Measurements from ENCODE around the gene TRPM7. TPM values are rescaled to one million over a fixed set of nuclear protein-coding genes. Genes with fewer than 3 reads are reported as not detected.

TRPM7 gene, protein sequence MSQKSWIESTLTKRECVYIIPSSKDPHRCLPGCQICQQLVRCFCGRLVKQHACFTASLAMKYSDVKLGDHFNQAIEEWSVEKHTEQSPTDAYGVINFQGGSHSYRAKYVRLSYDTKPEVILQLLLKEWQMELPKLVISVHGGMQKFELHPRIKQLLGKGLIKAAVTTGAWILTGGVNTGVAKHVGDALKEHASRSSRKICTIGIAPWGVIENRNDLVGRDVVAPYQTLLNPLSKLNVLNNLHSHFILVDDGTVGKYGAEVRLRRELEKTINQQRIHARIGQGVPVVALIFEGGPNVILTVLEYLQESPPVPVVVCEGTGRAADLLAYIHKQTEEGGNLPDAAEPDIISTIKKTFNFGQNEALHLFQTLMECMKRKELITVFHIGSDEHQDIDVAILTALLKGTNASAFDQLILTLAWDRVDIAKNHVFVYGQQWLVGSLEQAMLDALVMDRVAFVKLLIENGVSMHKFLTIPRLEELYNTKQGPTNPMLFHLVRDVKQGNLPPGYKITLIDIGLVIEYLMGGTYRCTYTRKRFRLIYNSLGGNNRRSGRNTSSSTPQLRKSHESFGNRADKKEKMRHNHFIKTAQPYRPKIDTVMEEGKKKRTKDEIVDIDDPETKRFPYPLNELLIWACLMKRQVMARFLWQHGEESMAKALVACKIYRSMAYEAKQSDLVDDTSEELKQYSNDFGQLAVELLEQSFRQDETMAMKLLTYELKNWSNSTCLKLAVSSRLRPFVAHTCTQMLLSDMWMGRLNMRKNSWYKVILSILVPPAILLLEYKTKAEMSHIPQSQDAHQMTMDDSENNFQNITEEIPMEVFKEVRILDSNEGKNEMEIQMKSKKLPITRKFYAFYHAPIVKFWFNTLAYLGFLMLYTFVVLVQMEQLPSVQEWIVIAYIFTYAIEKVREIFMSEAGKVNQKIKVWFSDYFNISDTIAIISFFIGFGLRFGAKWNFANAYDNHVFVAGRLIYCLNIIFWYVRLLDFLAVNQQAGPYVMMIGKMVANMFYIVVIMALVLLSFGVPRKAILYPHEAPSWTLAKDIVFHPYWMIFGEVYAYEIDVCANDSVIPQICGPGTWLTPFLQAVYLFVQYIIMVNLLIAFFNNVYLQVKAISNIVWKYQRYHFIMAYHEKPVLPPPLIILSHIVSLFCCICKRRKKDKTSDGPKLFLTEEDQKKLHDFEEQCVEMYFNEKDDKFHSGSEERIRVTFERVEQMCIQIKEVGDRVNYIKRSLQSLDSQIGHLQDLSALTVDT (N-terminal part only)
- total RNA-seq, result 10 to 100 TPM; 23.7 to 92.8 (median 41.6) TPM
- polyA plus RNA-seq, result 1 to 10 TPM; 4.0 to 6.3 (median 6.0) TPM
- long read RNA-seq, donor 1, result 0 reads
- long read RNA-seq, donor 2, partial matches to known transcripts, result 0 of 1 reads
- long read RNA-seq, donor 2, other reads (novel, unspliced or antisense), result 0 of 1 reads
- long read RNA-seq, donor 3, result 0 reads
- long read RNA-seq, donor 4, result 0 reads
- long read RNA-seq, donor 5, result 0 reads
- long read RNA-seq, donor 6, result 0 reads
- long read RNA-seq, donor 7, partial matches to known transcripts, result 14 of 14 reads
- long read RNA-seq, donor 7, other reads (novel, unspliced or antisense), result 0 of 14 reads
- long read RNA-seq, donor 8, result 0 reads
- long read RNA-seq, donor 9, partial matches to known transcripts, result 27 of 27 reads
- long read RNA-seq, donor 9, other reads (novel, unspliced or antisense), result 0 of 27 reads
- long read RNA-seq, donor 10, result 0 reads

- peaks cover 22 to 48% (median 41%) of the 10 kb centered on the region in 4 donors for H3K4me1 ChIP-seq
- no peaks in the 10 kb centered on the region for H3K27me3 ChIP-seq
- peaks cover 0 to 14% (median 6%) of the 10 kb centered on the region in 4 donors for H3K36me3 ChIP-seq
- TF ChIP-seq, protein P1, sequence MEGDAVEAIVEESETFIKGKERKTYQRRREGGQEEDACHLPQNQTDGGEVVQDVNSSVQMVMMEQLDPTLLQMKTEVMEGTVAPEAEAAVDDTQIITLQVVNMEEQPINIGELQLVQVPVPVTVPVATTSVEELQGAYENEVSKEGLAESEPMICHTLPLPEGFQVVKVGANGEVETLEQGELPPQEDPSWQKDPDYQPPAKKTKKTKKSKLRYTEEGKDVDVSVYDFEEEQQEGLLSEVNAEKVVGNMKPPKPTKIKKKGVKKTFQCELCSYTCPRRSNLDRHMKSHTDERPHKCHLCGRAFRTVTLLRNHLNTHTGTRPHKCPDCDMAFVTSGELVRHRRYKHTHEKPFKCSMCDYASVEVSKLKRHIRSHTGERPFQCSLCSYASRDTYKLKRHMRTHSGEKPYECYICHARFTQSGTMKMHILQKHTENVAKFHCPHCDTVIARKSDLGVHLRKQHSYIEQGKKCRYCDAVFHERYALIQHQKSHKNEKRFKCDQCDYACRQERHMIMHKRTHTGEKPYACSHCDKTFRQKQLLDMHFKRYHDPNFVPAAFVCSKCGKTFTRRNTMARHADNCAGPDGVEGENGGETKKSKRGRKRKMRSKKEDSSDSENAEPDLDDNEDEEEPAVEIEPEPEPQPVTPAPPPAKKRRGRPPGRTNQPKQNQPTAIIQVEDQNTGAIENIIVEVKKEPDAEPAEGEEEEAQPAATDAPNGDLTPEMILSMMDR (IDR thresholded peaks at IDR 0.05), result peak in 1 of 7 experiments; percentile 7
- TF ChIP-seq POLR2AphosphoS5 (IDR thresholded peaks at IDR 0.05), result peak; percentile 41 to 85 (median 76)
- TF ChIP-seq POLR2A (IDR thresholded peaks at IDR 0.05), result no peak
- intact Hi-C loops (cut with DNase I; ENCODE audit: low total_unique reads), result no loop called here
- peak within 1 kb of the TSS; percentile 94 to 99 (median 95) for H3K27ac ChIP-seq
- 0 to 1% (median 0%) methylated on average over 32 to 80 of the region's 80 CpGs for WGBS, 5 donors
- H3K4me3 ChIP-seq, result peak within 1 kb of the TSS; percentile 72 to 97 (median 86)
- peak; percentile 91 to 97 for DNase-seq
- no peaks in the 10 kb centered on the region for H3K9me3 ChIP-seq
Measured at GRCh38 chr15:50686469-50687301, at the start of gene TRPM7. Gene TRPM7, minus strand, starts transcription at chr15:50686797. Its CDS starts 264 bp downstream, at chr15:50686533.

DNA sequence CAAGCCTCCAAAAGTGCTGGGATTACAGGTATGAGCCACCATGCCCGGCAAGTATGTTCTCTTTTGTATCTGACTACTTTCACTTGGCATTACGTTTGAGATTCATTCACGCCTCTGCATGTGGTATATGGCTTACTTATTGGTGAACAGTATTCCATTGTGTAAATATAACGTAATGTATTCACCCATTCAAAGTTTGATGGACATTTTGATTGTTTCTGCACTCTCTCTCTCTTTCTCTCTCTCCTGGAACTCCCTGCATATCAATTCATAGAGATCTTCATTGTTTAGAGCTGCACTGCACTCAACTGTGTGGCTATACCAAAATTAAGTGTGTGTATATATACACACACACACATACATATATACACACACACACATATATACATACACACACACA lies 48.6 kb upstream of the TRPM7 start:
- no peak overlapping the region for H3K4me3 ChIP-seq
- intact Hi-C loops (cut with DNase I; ENCODE audit: low total_unique reads), result no loop called here
- H3K4me1 ChIP-seq, result no peaks in the 10 kb centered on the region
- H3K27ac ChIP-seq, result no peak overlapping the region
- 83 to 95% (median 86%) methylated on average over 4 of the region's 4 CpGs for WGBS, 5 donors
- H3K9me3 ChIP-seq, result no peaks in the 10 kb centered on the region
- TF ChIP-seq POLR2A (IDR thresholded peaks at IDR 0.05) (no peak), POLR2AphosphoS5 (IDR thresholded peaks at IDR 0.05) (no peak)
- TF ChIP-seq, protein P1 (IDR thresholded peaks at IDR 0.05), result no peak
- no peak for DNase-seq
- peaks cover 25 to 100% (median 97%) of the 10 kb centered on the region in 4 donors for H3K36me3 ChIP-seq
- no peaks in the 10 kb centered on the region for H3K27me3 ChIP-seq

DNA sequence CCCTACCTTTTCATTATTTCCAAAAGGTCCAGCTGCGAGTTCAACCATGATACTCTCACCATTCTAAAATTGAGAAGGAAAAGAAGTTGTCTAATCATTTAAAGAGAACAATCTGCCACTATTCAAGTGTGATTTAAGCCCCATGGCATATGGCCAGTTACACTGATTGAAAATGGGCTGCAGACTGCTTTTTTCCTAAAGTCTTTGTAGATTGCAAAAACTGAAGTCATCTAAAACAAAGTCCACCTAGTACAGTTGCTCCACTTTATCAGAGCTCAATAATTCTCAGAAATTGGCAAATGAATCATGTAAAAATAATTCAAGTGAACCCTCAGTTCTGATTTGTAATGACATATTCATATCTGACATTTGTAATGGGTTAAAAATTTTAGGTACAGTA lies 39.7 kb upstream of the TRPM7 start:
- Histone ChIP-seq H3K9me3 (no peaks in the 10 kb centered on the region), H3K27ac (no peak overlapping the region), H3K36me3 (peaks cover 7 to 98% (median 96%) of the 10 kb centered on the region in 4 donors), H3K27me3 (no peaks in the 10 kb centered on the region), H3K4me3 (no peak overlapping the region), H3K4me1 (no peaks in the 10 kb centered on the region)
- no peak for DNase-seq
- TF ChIP-seq EP300 (IDR thresholded peaks at IDR 0.05), result no peak
- TF ChIP-seq, protein P1 (IDR thresholded peaks at IDR 0.05), result no peak
- no peak for TF ChIP-seq POLR2AphosphoS5 (IDR thresholded peaks at IDR 0.05)
- no peak for TF ChIP-seq POLR2A (IDR thresholded peaks at IDR 0.05)
- intact Hi-C loops (cut with DNase I; ENCODE audit: low total_unique reads), result no loop called here
- WGBS, 5 donors, result 85 to 100% (median 98%) methylated on average over 1 of the region's 1 CpG

Measured in stomach (tissue), 19 donors.